HepG2 (cell line): ENCODE data around the gene PTGIS. TPM values are rescaled to one million over a fixed set of nuclear protein-coding genes. Genes with fewer than 3 reads are reported as not detected.

Experiments used
- ETV5 ChIP-seq: IDR thresholded peaks from 2 replicates; pipeline ENCODE4 v1.6.1; 2018; ENCODE audit warnings: missing biosample characterization, missing genetic modification reagents, inconsistent platforms, borderline replicate concordance
- MIXL1 ChIP-seq: IDR thresholded peaks from 2 replicates; pipeline ENCODE4 v1.6.1; 2016
- NR2F6 ChIP-seq, 2 experiments: IDR thresholded peaks; 2 replicates each; pipeline ENCODE4 v1.6.1; 2016; ENCODE audit warnings: antibody characterized with exemption in 1 of 2, mild to moderate bottlenecking in 1 of 2
- PCBP1 ChIP-seq: fragments of 200-400 bp; formaldehyde crosslinking; IDR thresholded peaks from 2 replicates; pipeline ENCODE4 v1.6.1; 2017; ENCODE audit warnings: mild to moderate bottlenecking, low read depth, low read length, borderline replicate concordance
- PRPF4 ChIP-seq: fragments of 200-400 bp; formaldehyde crosslinking; IDR thresholded peaks from 2 replicates; pipeline ENCODE4 v1.6.1; 2016; ENCODE audit warnings: low read length, low read depth; ENCODE audit not compliant: poor library complexity, severe bottlenecking
- RERE ChIP-seq: IDR thresholded peaks from 2 replicates; pipeline ENCODE4 v1.6.1; 2016; ENCODE audit warnings: low read depth, missing genetic modification reagents, missing compliant biosample characterization
- RFX5 ChIP-seq: IDR thresholded peaks from 2 replicates; pipeline ENCODE4 v1.6.1; 2011; ENCODE audit warnings: low read depth, low read length, improper control_type of control experiment
- SALL1 ChIP-seq: sonication (generic); formaldehyde crosslinking; IDR thresholded peaks from 2 replicates; pipeline ENCODE4 v1.8.0; 2022; ENCODE audit warnings: mild to moderate bottlenecking, missing genetic modification reagents
- ZBED4 ChIP-seq: sonication (generic); formaldehyde crosslinking; IDR thresholded peaks from 2 replicates; pipeline ENCODE4 v1.4.0; 2020; ENCODE audit warnings: missing genetic modification reagents, borderline replicate concordance
- polyA plus RNA-seq, 8 experiments: library from polyadenylated mRNA; depleted of rRNA in 3 of 8; stranded (reverse) in 7 of 8; unstranded in 1 of 8; fragments of >200 nt; fragmentation: Illumina TruSeq in 4 of 8; extraction: Trizol in 4 of 8; gene quantifications; 2 replicates each; pipeline versions ENCODE4 v1.2.1 to v1.2.3, GENCODE V29; 2011 to 2016; ENCODE audit warnings: low read depth in 4 of 8, missing spikeins in 1 of 8, mixed read lengths in 1 of 8; ENCODE audit not compliant: insufficient read depth in 1 of 8
- total RNA-seq, 5 experiments: library from RNA; depleted of rRNA; stranded (reverse); fragments of >200 nt; fragmentation: Illumina TruSeq; extraction: Trizol; gene quantifications; 2 replicates each; pipeline ENCODE4 v1.2.3, GENCODE V29; 2016; ENCODE audit warnings: low read depth in 1 of 5
- TF ChIP-seq, protein P1 (sequence below): fragments of 450-650 bp; IDR thresholded peaks from 2 replicates; pipeline ENCODE4 v1.6.1; 2016
- TF ChIP-seq, protein P2 (sequence below): sonication (generic); formaldehyde crosslinking; IDR thresholded peaks from 2 replicates; pipeline ENCODE4 v1.8.0; 2022; ENCODE audit warnings: missing genetic modification reagents, mild to moderate bottlenecking, inconsistent platforms, borderline replicate concordance
- TF ChIP-seq, protein P3 (sequence below): sonication (generic); formaldehyde crosslinking; IDR thresholded peaks from 2 replicates; pipeline ENCODE4; 2020; ENCODE audit warnings: missing genetic modification reagents, mild to moderate bottlenecking, borderline replicate concordance

The PTGIS gene
- total and polyA plus RNA-seq, 2 of the 13 experiments (the other 11 are each of a cell fraction or from before 2014, with no cell fraction given) = not detected

DNA sequence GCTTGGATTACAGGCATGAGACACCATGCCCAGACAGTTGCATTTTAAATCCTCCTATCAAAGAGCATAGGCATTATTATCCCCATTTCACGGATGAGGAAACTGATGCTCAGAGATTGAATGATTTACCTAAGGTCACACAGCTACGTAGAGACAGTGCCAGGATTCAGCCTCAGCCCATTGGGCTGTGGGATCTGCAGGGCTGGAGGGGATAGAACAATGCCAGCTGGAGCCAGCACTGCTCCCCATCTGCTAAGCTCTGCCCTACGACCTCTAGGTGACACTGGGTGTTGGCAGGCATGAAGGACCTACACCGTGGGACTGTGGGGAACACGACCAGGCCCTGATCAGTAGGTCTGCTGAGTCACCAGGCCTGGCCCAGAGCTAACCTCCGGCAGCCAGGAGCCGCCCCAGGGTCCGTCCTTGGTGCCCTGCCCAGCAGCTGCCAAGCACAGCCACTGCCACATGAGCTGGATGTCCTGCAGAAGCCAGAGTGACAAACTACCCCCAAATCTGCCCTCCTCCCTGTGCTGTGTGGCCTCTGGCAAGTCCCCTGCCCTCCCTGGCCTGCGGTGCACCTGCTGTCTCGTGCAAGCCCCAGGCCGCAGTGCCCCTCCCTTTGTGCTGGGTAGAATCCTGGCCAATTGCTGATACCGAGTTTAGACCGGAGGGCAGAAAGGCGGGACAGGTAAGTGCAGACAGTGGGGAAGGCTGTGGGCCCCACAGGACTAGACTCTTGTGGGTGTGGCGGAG is 47.6 kb upstream of the PTGIS start (continued):
- TF ChIP-seq RERE (CRISPR knock-in tag) = no peak
- TF ChIP-seq ETV5 = no peak
- TF ChIP-seq, protein P1, sequence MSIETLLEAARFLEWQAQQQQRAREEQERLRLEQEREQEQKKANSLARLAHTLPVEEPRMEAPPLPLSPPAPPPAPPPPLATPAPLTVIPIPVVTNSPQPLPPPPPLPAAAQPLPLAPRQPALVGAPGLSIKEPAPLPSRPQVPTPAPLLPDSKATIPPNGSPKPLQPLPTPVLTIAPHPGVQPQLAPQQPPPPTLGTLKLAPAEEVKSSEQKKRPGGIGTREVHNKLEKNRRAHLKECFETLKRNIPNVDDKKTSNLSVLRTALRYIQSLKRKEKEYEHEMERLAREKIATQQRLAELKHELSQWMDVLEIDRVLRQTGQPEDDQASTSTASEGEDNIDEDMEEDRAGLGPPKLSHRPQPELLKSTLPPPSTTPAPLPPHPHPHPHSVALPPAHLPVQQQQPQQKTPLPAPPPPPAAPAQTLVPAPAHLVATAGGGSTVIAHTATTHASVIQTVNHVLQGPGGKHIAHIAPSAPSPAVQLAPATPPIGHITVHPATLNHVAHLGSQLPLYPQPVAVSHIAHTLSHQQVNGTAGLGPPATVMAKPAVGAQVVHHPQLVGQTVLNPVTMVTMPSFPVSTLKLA = no peak
- peak; percentile 76; the same call in 1 of the 2 replicates for TF ChIP-seq PCBP1
- no peak for TF ChIP-seq PRPF4
- TF ChIP-seq, protein P2, sequence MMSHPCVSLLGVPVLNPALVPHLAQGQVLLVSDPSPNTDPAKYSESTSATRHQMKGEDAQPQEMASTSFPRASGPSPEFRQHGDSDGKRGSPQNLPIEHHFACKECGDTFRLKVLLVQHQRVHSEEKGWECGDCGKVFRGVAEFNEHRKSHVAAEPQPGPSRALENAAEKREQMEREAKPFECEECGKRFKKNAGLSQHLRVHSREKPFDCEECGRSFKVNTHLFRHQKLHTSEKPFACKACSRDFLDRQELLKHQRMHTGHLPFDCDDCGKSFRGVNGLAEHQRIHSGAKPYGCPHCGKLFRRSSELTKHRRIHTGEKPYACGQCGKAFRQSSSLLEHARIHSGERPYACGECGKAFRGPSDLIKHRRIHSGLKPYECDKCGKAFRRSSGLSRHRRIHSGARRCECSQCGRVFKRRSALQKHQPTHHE = no peak
- TF ChIP-seq MIXL1 = no peak
- no peak for TF ChIP-seq NR2F6 (IDR thresholded peaks at IDR 0.05)
- peak; percentile 10; the same call in 1 of the 2 replicates for TF ChIP-seq NR2F6 (CRISPR knock-in tag; IDR thresholded peaks at IDR 0.05)
- TF ChIP-seq SALL1 = peak; percentile 57; the same call in 1 of the 2 replicates
- TF ChIP-seq ZBED4 (CRISPR knock-in tag) = no peak
- TF ChIP-seq RFX5 = no peak
- TF ChIP-seq, protein P3, sequence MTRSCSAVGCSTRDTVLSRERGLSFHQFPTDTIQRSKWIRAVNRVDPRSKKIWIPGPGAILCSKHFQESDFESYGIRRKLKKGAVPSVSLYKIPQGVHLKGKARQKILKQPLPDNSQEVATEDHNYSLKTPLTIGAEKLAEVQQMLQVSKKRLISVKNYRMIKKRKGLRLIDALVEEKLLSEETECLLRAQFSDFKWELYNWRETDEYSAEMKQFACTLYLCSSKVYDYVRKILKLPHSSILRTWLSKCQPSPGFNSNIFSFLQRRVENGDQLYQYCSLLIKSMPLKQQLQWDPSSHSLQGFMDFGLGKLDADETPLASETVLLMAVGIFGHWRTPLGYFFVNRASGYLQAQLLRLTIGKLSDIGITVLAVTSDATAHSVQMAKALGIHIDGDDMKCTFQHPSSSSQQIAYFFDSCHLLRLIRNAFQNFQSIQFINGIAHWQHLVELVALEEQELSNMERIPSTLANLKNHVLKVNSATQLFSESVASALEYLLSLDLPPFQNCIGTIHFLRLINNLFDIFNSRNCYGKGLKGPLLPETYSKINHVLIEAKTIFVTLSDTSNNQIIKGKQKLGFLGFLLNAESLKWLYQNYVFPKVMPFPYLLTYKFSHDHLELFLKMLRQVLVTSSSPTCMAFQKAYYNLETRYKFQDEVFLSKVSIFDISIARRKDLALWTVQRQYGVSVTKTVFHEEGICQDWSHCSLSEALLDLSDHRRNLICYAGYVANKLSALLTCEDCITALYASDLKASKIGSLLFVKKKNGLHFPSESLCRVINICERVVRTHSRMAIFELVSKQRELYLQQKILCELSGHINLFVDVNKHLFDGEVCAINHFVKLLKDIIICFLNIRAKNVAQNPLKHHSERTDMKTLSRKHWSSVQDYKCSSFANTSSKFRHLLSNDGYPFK = no peak
